Fibroblast of skin of right quadriceps (primary cell): Measurements from ENCODE around the gene KCNAB1.

ENCODE experiments used
- DNase-seq: peaks from one replicate; pipeline ENCODE4 v3.0.0-alpha.2; 2013

Gene KCNAB1

DNA sequence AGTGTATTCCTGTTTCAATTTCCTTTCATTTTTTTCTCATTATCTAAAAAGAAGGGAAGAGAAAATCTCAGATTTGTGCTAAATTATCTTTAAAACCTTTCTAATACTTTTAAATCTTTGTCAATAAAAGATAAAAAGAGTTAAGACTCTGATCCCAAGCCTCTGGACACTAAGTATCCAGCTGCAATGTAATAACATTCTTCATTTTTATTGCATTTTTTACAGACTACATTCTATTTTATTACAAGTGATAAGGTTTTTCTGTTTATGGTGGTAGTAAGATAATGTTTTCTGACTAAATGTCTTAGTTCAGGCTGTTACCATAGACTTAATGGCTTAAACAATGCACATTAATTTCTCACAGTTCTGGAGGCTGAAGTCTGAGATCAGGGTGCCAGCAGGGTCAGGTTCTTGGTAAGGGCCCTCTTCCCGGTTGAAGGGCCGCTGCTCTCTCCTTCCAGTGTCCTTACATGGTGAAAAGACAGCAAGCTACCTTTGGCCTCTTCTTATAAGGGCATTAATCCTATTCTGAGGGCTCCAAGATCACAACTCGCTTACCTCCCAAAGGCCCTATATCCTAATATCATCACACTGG is 19.7 kb downstream of the KCNAB1 start:
- DNase-seq = no peak

DNA sequence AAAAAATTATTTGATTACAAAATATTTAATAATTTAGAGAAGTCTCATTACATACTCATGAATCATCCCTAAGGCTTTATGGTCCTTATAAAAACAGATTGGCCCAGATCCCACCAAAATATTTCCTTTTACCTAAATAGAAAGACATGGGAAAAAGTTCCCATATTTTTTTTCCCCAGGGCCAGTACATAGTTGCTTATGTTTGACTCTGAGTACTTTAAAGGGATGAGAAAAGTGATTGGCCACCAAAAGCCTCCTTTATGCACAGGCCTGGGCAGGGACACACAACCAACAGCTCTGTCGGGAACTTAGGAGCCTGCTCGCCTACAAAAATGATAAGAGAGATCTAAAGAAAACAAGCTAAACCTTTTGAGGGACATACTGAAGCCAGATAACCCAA is 22.3 kb downstream of the KCNAB1 start:
- peak; percentile 62 for DNase-seq

DNA sequence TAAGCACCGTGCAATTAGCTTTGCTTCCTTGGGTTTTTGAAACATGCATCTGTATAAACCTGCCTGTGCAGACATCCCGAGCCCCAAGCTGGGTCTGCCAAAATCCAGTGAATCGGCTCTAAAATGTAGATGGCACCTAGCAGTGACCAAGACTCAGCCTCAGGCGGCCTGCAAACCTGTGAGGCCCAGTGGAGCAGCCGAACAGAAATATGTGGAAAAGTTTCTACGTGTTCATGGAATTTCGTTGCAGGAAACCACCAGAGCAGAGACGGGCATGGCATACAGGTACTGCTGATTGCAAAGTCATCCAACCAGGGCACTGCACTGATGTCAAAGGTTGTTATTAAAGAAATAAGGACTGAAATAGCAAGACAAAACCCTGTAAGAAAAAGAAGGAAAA is 22.8 kb downstream of the KCNAB1 start:
- DNase-seq = no peak

DNA sequence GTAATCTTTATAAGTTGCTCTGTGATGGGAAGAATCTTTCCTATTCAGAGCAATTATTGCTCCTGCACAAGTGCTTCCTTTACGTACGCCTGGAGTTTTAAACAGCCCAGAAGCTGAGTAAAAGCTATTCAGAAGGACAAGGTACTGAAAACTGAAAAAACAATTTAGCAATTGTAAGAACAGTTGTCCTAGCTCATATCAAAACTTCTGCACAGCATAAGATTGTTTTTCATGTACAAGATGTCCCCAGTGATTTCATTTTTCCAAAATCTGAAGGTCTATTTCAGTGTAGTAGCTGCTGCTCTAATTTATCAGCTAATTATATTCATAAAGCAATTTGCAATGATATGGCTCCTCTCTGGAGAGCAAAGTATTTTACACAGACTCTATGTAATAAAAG is 23.7 kb downstream of the KCNAB1 start:
- no peak for DNase-seq

DNA sequence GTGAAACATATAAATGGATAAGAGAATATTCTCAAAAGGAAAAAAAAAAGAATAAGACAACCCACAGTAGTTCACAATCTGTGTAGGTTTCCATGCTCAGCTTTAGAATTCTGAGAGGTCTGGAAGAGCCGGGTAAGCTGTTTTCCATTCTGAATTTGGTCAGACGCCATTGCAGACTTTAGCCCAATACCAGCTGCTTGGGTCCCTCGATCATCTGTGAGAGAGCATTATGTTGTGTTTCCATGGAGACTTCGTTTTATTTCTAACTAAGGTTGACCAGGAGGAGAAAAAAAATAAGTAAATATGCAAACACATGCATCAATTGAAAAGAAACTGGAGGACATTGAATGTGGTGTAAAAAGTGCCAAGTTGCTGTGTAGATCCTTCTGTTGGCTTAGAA is 25.5 kb downstream of the KCNAB1 start:
- DNase-seq = no peak

DNA sequence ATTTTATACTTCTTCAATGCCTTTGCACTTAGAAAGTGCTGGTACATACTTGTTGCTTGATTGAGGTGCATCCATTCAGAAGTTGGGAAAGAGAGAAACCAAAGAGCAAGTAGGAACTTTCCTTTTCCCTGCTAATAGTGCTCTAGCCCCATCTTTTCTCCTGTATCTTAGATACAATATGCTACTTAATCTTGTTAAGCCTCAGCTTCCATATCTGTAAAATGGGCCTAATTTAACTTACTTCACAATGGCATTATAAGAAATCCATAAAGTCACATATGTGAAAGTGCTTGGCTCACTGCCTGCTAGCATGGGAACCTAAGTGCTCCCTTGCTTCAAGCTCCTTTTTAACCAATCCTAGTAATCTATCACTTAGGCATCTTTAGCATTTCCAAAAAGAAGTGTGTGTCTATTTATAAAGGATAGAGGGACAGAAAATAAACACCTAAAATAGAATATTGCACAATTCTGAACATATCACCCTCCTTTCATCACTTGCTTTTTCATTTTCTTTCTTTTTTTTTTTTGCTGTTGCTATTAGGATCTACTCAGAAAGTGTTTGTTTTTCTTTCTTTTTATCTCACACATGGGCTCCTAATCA is 28.1 kb downstream of the KCNAB1 start:
- DNase-seq = no peak

DNA sequence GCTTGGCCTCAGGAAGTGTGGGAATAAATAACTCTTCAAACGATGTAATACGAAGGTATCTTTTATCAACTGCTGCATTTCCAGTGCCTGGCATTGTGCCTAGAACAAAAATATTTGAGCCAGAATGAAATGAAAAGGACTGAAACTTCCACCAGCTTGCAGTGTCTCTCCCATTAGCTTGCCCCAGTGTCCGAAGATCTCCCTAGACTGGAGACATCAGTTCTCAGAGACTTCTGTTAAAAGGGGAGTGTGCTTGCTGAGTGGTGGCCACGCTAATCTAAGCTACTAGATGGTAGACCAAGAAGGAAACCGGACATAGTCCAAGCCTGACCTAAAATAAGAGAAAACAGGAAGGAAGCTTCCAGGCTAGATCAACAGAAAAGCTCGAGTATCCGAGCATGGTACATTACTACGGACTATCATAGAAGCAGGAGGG is 28.6 kb downstream of the KCNAB1 start:
- no peak for DNase-seq

DNA sequence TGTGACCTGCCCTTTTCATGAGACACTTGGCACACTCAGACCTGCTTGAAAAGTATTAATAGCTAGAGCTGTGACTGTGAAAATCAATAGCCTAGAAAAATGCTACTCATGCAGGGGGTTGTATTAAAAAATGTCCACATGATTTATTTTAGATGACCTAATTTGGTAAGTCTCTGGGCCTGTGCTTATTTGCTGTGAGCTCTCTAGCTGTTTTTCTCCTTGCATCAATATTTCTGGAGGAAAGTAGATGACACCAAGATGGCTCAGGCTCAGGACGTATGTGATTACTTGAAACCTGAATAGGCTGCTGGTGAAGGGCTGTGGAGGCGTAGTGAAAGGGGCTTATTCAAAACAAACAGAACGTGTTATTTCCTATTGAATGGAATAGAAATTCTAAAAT is 29.5 kb downstream of the KCNAB1 start:
- DNase-seq = peak; percentile 9

DNA sequence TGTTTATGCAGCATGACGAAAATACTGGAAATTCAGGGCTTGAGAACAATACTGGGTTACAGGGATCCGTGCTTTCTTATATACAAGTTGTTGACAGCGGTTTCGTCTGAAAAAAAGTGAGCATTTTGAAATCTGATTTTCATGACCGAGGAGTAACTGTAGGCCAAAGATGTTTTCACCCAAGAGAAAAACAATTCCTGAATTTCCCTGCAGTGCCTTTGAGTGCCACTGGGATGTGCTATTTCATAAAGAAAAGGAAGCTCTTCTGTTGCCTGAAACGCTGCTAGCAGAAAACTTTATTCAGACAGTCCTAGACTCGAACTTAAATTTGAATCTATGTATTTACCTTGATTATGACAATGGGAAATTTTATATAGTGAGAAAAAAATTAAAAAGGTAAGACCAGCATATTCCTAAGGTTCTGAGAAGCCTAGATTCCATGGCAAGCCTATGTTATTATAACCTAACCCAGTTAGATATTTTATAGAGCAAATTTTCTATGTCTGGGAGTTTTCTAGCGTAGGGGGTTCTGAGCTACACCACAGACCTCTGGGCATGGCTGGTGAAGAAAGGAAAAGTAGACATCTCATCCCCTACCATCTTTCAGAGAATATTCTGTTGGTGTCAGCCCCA is 30.2 kb downstream of the KCNAB1 start:
- DNase-seq = peak; percentile 57

DNA sequence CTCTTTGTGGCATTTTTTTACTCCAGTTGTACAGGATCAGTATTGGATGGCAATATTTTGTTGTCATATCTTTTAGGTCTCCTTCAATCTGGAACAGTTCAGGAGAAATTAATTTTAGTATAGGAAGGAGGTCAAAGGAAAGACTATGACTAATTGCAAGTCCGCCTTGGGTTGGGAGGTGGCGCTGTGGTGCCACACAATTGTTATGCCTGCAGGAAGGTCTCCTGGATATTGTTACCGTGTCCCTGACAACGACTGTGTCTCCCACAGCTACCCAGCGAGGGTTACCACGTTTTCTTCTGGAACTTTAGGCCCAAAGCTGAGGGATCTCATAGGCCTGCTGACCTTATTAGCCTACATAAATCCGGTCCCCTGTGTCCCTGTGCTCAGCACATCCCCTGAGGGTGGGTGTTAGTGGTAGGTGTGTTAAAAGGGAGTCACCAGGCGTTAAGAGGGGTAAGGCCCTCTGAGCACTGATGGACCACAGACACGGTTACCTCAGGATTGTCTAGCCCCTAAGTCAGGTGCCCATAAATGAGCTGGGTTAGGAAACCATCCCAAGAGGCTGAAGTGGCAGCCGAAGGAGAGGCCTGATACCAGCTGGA is 31.5 kb downstream of the KCNAB1 start:
- peak; percentile 66 for DNase-seq

DNA sequence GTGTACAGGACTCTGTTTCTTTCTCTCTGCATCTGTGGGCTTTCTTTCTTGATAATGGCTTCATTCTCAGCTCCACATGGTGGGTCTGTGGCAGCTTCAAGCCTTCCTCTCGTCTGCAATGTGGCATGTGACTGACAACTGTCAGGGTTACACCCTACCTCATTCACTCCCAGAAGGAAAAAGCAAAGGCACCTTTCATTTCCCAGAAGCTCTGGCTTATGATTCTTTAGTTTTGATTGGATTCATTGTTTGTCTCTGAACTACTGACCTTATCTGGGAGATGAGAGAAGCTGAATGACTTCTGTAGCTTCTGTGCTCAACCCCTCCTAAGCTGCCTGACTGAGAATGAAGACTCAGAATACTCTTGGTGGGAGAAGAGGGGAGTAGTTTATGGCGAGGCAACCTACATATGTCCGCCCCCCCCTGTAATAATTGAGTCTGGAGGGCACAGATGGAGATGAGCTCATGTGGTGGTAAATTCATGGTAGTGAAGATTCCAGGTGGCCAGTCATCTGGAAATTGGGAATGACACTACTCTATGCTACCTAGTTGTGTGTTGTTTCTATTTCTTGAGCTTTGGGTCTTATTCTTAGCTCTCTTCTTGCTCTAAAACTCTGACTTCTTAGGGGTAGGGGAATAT is 38.4 kb downstream of the KCNAB1 start:
- no peak for DNase-seq

DNA sequence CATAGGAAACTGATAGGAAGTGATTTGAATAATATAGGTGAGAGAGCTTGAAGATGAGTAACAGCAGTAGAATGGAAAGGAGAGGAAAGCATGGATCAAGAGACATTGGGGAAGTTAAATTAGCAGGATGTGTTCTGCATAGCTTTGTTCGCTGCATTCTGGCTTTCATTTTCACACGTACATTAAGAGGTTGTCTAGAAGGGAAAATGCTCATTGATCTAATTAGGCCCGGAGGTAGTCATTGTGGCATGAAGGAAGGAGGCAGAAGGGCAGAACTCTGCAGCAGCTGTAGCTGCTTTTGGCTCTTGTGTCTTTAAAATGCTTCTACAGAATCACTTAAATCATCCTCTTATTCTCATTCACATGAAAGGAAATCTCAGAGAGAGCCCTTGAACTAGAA is 40.3 kb downstream of the KCNAB1 start:
- no peak for DNase-seq

DNA sequence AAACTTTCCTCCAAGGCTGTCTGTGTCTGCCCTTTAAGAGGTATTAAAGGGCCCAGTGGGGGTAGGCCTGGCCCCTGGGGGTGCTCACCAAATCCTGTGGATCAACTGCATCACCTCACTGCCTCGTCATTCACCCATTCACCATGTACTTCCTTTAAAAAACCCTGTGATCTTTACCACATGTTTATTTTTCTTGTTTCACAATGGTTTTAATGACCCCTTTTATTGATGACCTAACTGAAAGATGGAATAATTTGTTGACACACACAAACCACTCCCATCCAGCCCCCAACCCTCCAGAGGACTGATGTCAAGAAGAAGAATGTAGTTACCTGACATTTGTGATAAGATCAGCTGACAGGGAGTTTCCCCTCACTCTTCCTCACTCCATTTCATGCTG is 40.8 kb downstream of the KCNAB1 start:
- peak; percentile 9 for DNase-seq

DNA sequence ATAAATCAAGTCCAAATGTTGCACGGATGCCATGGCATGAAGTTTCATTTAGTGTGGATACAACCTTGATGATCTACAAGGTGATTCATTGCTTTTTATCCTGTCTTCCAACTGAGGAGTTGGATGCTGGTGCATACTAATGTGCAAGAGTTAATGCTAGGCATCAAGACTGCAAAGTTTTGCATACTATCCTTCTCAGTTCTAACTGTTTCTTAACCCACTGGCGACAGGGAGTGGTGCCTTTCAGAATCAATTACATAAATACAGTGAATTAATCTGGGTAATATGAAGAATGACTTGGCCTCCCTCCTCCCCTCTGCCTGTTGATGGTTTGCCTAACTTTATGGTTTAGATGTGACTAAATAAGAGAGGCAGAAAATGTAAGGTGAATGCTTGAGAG is 43.5 kb downstream of the KCNAB1 start:
- no peak for DNase-seq

DNA sequence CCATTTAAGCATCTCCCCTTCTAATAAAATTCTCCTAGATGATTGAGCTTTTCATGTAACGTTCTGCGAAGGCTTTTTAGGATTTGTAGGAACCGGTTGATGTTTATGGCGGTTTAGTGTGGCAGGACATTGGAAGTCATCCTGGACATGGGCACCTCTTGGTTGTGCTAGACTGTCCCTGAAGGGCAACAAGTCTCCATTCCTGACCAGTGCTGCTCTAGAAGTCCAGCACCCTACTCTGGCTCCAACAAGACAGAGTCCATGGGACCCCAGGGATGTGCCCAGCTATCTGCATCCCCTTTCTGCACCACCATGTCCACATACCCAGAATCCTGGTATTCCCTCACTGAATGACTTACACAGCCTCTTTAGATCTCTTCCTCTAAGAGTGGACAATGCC is 46.4 kb downstream of the KCNAB1 start:
- no peak for DNase-seq

DNA sequence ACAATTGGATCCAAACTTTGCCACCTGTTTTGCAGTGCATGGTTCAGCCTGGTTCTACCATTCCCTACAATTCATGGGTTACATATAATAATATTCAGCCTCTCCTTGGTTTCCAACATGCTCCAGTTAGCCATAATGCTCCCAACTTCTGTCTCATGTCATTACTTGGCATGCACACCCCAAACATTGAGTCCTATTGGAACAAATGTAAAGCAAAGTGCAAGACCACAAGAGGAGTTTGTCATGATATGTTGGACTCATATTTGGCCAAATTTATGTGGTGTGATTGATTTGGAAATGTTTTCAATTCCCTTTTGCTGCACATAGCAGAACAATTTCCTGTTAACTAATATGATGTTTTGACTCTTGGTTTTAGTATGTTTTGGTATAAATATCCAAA is 50.2 kb downstream of the KCNAB1 start:
- no peak for DNase-seq

DNA sequence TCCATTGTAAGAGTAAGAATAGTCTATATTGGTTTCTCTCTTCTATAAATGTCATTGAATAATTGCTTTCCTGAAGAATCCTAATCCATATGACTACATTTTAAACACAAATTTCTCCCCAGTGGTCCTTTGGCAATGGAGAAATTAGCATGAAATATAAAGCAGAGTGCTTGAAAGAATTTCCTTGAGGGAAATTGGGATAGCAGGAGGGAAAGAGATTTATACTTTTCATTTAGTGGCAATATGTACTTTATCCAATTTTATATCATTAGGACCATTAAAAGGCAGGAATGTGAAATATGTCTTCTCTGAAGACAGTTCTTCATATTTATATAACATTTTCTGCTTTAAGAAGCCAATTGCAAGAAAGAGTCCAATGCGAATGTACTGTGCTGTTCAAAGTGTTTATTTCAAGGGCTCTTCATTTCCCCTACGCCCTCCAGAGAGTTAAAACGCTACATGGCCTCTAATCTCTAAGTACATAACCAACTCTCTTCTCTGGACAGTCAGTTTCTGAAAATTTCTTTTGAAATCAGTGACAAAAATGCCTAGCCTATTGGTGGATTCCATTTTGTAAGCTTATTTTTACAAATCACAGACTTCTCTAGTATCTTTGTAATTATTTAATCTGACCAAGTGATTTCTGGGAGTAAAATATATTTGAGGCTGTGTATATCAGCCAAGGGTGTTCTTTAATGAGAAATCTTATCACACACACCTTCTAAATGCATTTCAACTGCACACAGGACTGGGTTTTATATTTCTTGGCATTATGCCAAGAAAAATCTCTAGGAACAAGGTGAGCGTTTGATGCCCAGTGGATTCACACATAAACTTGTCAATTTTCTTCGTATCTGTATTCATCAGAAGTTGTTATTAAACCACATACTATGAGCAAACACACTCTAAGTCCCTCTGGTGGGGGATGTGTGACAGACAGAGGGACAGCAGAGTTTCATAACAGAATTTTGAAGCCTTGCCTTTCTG is 51.2 kb downstream of the KCNAB1 start:
- no peak for DNase-seq

DNA sequence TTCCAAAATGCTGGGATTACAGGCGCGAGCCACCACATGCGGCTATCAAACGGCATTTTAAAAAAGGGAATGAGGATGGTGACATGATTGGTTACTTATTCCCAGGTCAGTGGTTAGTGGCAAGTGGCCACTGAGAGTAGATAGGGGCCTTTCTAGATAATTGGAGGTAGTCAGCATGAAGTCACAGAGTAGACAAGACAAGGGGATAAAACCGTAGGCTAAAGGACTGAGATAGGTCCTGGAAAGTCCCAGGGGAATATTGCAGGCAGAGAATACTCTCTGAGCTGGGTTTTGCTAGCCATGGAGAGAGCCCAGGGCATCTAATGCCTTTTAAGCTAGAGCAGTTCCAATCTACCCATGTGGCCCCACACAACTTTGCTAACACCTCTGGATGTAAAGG is 52.2 kb downstream of the KCNAB1 start:
- DNase-seq = no peak

DNA sequence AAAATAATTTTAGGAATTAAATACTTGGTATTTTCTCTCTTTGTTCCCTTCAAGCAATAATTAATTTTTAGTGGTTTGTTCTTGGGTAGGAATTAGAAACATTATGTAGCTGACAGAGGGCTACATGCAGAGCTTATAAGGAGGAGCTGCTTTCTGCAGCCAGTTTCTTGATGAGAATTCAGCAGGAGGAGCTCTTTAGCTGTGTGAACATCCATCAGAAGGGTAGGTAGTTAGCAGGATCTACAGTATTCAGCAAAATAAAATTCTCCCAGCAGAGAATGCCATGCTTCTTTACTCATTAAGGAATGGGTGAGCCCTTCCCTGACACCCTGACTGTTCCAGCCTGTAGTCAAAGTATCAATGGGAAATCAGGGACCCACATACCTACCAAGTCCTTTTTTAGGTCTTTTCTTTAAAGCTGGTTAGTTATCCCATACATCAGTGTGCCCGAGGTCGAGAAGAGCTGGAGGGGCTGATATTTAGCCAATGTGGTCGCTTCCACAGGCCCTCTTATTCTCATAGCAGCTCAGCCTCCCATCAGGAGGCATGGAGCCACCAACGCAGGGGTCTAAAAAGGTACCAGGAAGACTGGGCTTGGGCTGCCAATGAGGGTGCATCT is 54.0 kb downstream of the KCNAB1 start:
- peak; percentile 25 for DNase-seq

DNA sequence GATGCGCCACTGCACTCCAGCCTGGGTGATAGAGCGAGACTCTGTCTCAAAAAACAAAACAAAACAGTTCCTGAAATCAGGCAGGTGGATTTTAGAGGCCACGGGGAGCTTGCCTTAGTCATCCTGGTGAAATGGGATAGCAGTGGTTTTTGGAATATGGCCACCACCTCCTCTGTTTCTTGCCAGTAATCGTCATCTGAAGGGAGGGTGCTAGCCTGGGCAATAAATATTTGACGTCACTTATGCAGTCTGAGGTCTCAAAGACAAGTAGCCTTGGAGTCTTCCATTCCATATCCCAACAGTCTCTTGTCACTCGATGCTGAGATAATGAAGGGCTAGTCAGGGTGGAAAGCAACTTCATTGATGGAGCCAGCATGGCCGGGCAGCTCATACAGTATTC is 55.2 kb downstream of the KCNAB1 start:
- no peak for DNase-seq

DNA sequence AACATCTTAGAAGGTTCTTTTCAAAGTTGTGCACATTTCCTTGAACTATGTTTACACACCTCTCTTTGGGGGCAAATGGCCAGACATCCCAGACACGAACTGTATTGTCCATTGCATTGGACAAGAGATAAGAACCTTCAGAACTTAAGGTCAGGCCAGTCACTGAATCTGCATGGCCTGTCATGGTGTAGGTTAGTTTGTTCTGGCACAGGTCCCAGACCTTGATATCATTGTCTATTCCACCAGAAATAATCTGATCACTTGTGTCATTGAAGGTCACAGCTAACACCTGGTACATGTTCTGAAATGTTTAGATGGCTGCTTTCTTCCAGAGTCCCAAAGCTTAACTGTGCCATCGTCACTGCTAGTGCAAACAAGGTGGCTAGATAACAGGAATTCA is 55.7 kb downstream of the KCNAB1 start:
- no peak for DNase-seq

DNA sequence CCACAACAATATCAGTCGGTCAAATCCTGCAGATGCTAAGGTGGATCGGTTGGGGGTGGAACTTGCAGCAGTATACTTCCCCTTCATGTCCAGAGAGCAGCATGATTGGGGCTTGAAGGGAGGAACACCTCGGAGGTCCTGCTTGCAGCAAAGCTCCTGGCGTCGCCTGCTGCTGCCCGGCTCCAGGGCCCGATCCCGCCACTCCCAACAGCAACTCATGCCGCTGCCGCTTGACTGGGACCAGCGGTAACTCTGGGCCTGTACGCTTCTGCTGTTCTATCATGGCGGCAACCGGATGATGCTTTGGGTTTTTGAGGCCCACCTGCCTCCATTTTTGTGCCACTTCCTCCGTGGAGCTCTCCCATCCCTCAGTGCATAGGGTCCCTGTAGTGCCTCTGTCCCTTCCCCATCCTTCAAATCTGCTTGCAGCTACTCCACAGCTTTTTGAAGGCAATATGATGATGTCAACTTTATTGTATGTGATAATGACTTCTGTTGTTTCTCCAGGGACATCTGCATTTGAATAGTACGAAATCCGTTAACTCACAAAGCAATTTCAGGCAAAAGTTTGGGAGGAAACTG is 56.3 kb downstream of the KCNAB1 start:
- no peak for DNase-seq
